Measurements from ENCODE around the gene SLC22A15. TPM values are rescaled to one million over a fixed set of nuclear protein-coding genes. Genes with fewer than 3 reads are reported as not detected.

SLC22A15 gene
- total and polyA plus RNA-seq, 4 donors, result 5.3 to 16.4 (median 10.7) TPM

DNA sequence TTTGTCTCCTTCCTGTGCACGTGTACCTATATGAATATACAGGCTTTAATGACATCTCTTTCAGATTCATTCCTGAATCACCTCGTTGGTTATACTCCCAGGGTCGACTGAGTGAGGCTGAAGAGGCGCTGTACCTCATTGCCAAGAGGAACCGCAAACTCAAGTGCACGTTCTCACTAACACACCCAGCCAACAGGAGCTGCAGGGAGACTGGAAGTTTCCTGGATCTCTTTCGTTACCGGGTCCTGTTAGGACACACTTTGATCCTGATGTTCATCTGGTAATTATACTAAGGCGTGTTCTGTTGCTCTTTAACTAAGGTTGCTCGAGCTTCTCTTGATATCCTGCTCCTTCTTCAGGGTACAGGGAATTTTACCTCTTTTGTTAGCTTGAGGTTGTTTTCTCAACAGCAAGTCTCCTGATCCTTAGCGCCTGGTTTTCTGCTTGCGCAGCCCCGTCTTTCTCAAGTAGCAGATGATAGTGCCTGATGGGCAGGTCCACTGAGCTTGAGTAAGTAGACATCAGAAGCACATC, 55.1 kb downstream of the SLC22A15 start:
- DNase-seq, result no peak
- TF ChIP-seq CTCF (IDR thresholded peaks at IDR 0.05; ENCODE audit: control extremely low read depth, extremely low read depth), result no peak
- Histone ChIP-seq H3K27ac (ENCODE audit: low read depth in 1 of 2, low read length in 1 of 2) (no peak overlapping the region), H3K4me3 (no peak overlapping the region), H3K9ac (ENCODE audit: insufficient read depth in 1 of 2, low read length in 2 of 2) (no peak overlapping the region), H3K9me3 (ENCODE audit: control insufficient read depth in 4 of 4, insufficient read depth in 3 of 4, low read length in 3 of 4) (no peaks in the 10 kb centered on the region), H3K4me1 (ENCODE audit: control insufficient read depth in 5 of 5, insufficient read depth in 5 of 5, low read length in 5 of 5) (no peaks in the 10 kb centered on the region), H3K27me3 (ENCODE audit: control insufficient read depth in 3 of 3, insufficient read depth in 3 of 3, low read length in 2 of 3) (no peaks in the 10 kb centered on the region), H3K36me3 (ENCODE audit: control insufficient read depth in 4 of 4, insufficient read depth in 4 of 4, low read length in 4 of 4) (peaks cover 4 to 11% (median 7%) of the 10 kb centered on the region in 4 donors)
- 75 to 90% methylated on average over 13 of the region's 13 CpGs for whole genome bisulfite sequencing, 2 donors
- ATAC-seq (ENCODE audit: insufficient read depth, low FRiP score), result no peak

DNA sequence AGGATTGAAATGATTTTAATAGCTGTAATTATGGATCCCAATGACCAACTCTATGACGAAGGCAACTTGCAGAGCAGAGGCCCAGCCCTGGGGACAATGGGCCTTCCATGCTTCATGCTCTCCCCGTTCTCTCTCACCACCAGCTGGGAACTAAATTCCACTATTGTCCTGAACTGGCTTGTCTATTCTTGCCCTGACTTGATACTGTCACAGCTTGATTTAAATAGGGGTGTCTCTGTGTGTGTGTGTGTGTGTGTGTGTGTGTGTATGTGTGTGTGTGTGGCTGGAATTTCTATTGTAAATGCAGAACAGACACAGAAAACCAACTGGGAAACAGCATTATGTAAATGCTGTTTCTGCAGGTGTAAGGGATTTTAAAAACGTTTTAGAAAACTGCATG, 57.0 kb downstream of the SLC22A15 start:
- H3K4me1 ChIP-seq (ENCODE audit: control insufficient read depth in 5 of 5, insufficient read depth in 5 of 5, low read length in 5 of 5), result no peaks in the 10 kb centered on the region
- ATAC-seq (ENCODE audit: insufficient read depth, low FRiP score) (no peak), DNase-seq (no peak)
- peaks cover 2 to 15% (median 8%) of the 10 kb centered on the region in 4 donors for H3K36me3 ChIP-seq (ENCODE audit: control insufficient read depth in 4 of 4, insufficient read depth in 4 of 4, low read length in 4 of 4)
- H3K27me3 ChIP-seq (ENCODE audit: control insufficient read depth in 3 of 3, insufficient read depth in 3 of 3, low read length in 2 of 3), result no peaks in the 10 kb centered on the region
- TF ChIP-seq CTCF (IDR thresholded peaks at IDR 0.05; ENCODE audit: control extremely low read depth, extremely low read depth), result no peak
- no peaks in the 10 kb centered on the region for H3K9me3 ChIP-seq (ENCODE audit: control insufficient read depth in 4 of 4, insufficient read depth in 3 of 4, low read length in 3 of 4)
- H3K4me3 ChIP-seq, result no peak overlapping the region
- WGBS, 2 donors, result 68 to 74% methylated on average over 3 of the region's 3 CpGs
- no peak overlapping the region for H3K9ac ChIP-seq (ENCODE audit: insufficient read depth in 1 of 2, low read length in 2 of 2)
- no peak overlapping the region for H3K27ac ChIP-seq (ENCODE audit: low read depth in 1 of 2, low read length in 1 of 2)

GRCh38 chr1:116036255-116036654, 59.9 kb downstream of the SLC22A15 start:
- 82 to 94% methylated on average over 4 of the region's 4 CpGs for WGBS, 2 donors
- no peaks in the 10 kb centered on the region for H3K9me3 ChIP-seq (ENCODE audit: control insufficient read depth in 4 of 4, insufficient read depth in 3 of 4, low read length in 3 of 4)
- H3K27ac ChIP-seq (ENCODE audit: low read depth in 1 of 2, low read length in 1 of 2), result no peak overlapping the region
- H3K4me1 ChIP-seq (ENCODE audit: control insufficient read depth in 5 of 5, insufficient read depth in 5 of 5, low read length in 5 of 5), result no peaks in the 10 kb centered on the region
- no peak overlapping the region for H3K9ac ChIP-seq (ENCODE audit: insufficient read depth in 1 of 2, low read length in 2 of 2)
- TF ChIP-seq CTCF (IDR thresholded peaks at IDR 0.05; ENCODE audit: control extremely low read depth, extremely low read depth), result no peak
- H3K4me3 ChIP-seq, result no peak overlapping the region
- H3K36me3 ChIP-seq (ENCODE audit: control insufficient read depth in 4 of 4, insufficient read depth in 4 of 4, low read length in 4 of 4), result peaks cover 2 to 13% (median 7%) of the 10 kb centered on the region in 4 donors
- DNase-seq (no peak), ATAC-seq (ENCODE audit: insufficient read depth, low FRiP score) (no peak)
- no peaks in the 10 kb centered on the region for H3K27me3 ChIP-seq (ENCODE audit: control insufficient read depth in 3 of 3, insufficient read depth in 3 of 3, low read length in 2 of 3)

GRCh38 chr1:116038679-116039078, 62.4 kb downstream of the SLC22A15 start:
- Histone ChIP-seq H3K27ac (ENCODE audit: low read depth in 1 of 2, low read length in 1 of 2) (no peak overlapping the region), H3K36me3 (ENCODE audit: control insufficient read depth in 4 of 4, insufficient read depth in 4 of 4, low read length in 4 of 4) (peaks cover 2 to 8% (median 7%) of the 10 kb centered on the region in 4 donors), H3K27me3 (ENCODE audit: control insufficient read depth in 3 of 3, insufficient read depth in 3 of 3, low read length in 2 of 3) (no peaks in the 10 kb centered on the region), H3K9ac (ENCODE audit: insufficient read depth in 1 of 2, low read length in 2 of 2) (no peak overlapping the region), H3K9me3 (ENCODE audit: control insufficient read depth in 4 of 4, insufficient read depth in 3 of 4, low read length in 3 of 4) (no peaks in the 10 kb centered on the region), H3K4me1 (ENCODE audit: control insufficient read depth in 5 of 5, insufficient read depth in 5 of 5, low read length in 5 of 5) (no peaks in the 10 kb centered on the region), H3K4me3 (no peak overlapping the region)
- no peak for TF ChIP-seq CTCF (IDR thresholded peaks at IDR 0.05; ENCODE audit: control extremely low read depth, extremely low read depth)
- ATAC-seq (ENCODE audit: insufficient read depth, low FRiP score), result no peak
- no peak for DNase-seq
- 33 to 38% methylated on average over 2 of the region's 2 CpGs for WGBS, 2 donors
